Neural crest cell (in vitro differentiated cells): Measurements from ENCODE around the gene GALNT18. TPM values are rescaled to one million over a fixed set of nuclear protein-coding genes. Genes with fewer than 3 reads are reported as not detected.

Experiments used
- DNase-seq: peaks from one replicate; pipeline ENCODE4 v3.0.0; 2021; ENCODE audit warnings: low read depth, mixed read lengths, low spot score
- H3K27ac Mint-ChIP-seq: one replicate; pipeline ENCODE4 v1.8.0; 2021; ENCODE audit warnings: mild to moderate bottlenecking, mixed read lengths; ENCODE audit not compliant: unreplicated experiment
- H3K27me3 Mint-ChIP-seq: 2 replicates; pipeline ENCODE4 v1.8.0; 2021; ENCODE audit warnings: low read depth, mild to moderate bottlenecking, mixed read lengths
- H3K36me3 Mint-ChIP-seq: 2 replicates; pipeline ENCODE4 v1.8.0; 2021; ENCODE audit warnings: low read depth, mild to moderate bottlenecking, mixed read lengths
- H3K4me1 Mint-ChIP-seq: 2 replicates; pipeline ENCODE4 v1.8.0; 2021; ENCODE audit warnings: mixed read lengths
- H3K4me3 Mint-ChIP-seq: one replicate; pipeline ENCODE4 v1.8.0; 2021; ENCODE audit warnings: mild to moderate bottlenecking, mixed read lengths
- H3K9me3 Mint-ChIP-seq: 2 replicates; pipeline ENCODE4 v1.8.0; 2021; ENCODE audit warnings: mixed read lengths
- total RNA-seq: library from RNA; stranded (reverse); gene quantifications from 2 replicates; pipeline ENCODE4 v1.2.1, GENCODE V29; 2021
- TF ChIP-seq, protein P1 (sequence below): fragments of 200-600 bp; sonication (generic); conservative IDR thresholded peaks from 2 replicates; pipeline ENCODE4 v1.5.0; 2021; ENCODE audit warnings: antibody characterized with exemption, mild to moderate bottlenecking

GALNT18 gene
- total RNA-seq, 1 donor from 2014 or later, result 2.8 TPM

DNA sequence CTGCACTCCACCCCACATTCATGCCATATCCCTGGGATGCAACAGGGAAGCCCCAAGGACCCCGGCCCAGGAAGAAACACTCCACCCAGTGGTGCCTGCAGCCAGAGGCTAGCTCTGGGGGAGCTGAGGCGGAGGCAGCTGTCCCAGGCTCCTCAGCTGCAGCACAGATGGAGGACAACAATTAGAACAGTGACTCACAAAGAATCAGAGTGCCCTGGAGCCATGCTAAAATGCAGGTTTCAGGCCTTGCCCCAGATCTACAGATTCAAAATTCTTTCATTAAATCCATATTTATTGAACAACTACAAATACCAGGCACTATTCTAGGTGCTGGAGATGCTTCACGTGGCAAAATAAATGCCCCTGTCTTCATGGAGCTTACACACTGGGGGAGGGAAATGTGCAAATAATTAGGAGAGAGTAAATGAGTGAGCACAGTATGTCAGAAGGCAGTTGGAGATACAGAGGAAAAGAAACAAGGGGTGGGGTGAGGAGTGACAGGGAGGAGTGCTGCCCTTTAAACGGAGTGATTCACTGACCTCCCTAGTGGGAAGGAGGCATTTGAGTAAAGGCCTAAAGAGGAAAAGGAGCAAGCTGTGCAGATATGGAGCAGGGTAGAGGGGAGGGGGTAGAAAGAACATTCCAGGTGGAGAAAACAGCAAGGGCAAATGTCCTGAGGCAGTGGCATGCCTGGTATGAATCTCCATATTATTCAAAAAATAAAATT is 195.4 kb downstream of the GALNT18 start:
- Mint-ChIP-seq H3K27me3 (no peaks in the 10 kb centered on the region), H3K4me1 (peaks cover 9% of the 10 kb centered on the region), H3K36me3 (no peaks in the 10 kb centered on the region), H3K4me3 (no peak overlapping the region), H3K27ac (no peak overlapping the region), H3K9me3 (no peaks in the 10 kb centered on the region)
- TF ChIP-seq, protein P1, sequence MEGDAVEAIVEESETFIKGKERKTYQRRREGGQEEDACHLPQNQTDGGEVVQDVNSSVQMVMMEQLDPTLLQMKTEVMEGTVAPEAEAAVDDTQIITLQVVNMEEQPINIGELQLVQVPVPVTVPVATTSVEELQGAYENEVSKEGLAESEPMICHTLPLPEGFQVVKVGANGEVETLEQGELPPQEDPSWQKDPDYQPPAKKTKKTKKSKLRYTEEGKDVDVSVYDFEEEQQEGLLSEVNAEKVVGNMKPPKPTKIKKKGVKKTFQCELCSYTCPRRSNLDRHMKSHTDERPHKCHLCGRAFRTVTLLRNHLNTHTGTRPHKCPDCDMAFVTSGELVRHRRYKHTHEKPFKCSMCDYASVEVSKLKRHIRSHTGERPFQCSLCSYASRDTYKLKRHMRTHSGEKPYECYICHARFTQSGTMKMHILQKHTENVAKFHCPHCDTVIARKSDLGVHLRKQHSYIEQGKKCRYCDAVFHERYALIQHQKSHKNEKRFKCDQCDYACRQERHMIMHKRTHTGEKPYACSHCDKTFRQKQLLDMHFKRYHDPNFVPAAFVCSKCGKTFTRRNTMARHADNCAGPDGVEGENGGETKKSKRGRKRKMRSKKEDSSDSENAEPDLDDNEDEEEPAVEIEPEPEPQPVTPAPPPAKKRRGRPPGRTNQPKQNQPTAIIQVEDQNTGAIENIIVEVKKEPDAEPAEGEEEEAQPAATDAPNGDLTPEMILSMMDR, result no peak
- DNase-seq, result no peak

DNA sequence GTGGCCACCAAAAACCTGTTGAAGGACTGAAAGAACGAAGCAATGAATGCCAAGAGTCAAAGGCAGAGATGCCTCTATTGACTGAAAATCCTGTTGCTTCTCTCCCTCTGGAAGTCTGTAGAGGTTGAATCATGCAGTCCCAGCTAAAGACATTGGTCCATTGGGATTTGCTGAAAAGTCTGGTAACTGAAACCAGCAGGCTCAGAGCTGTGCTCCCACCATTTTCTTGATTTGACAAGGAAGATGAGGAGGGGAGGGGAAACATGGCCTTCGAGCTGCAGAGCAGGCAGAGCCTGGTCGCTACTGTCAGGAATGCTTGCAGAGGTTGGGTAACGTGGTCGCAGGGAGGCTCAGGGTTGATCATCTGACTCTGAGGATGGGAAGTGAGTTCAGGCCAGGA is 196.0 kb downstream of the GALNT18 start:
- H3K9me3 Mint-ChIP-seq, result no peaks in the 10 kb centered on the region
- TF ChIP-seq, protein P1, result no peak
- DNase-seq, result no peak
- H3K36me3 Mint-ChIP-seq, result no peaks in the 10 kb centered on the region
- peaks cover 9% of the 10 kb centered on the region for H3K4me1 Mint-ChIP-seq
- H3K4me3 Mint-ChIP-seq, result no peak overlapping the region
- no peak overlapping the region for H3K27ac Mint-ChIP-seq
- no peaks in the 10 kb centered on the region for H3K27me3 Mint-ChIP-seq

DNA sequence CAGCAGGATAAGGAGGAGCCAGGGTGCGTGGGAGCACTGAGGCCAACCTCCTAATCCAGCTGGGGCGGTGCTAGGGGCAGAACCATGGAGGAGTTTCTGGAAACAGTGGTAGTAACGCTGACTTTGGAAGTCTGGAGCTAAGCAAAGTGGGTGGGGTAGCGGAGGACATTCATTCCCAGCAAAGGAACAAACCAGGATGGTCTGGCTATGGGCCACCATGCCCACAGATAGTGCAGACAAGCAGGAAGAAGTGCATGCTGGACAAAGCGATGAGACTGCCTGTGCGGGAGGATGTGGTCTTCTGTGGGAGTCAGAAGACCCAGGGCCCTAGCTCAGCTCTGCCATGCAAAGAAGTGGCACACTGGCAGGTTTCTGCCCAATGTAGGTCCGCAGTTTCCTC is 197.1 kb downstream of the GALNT18 start:
- no peaks in the 10 kb centered on the region for H3K9me3 Mint-ChIP-seq
- no peak overlapping the region for H3K27ac Mint-ChIP-seq
- TF ChIP-seq, protein P1, result no peak
- DNase-seq, result no peak
- no peaks in the 10 kb centered on the region for H3K27me3 Mint-ChIP-seq
- no peak overlapping the region for H3K4me3 Mint-ChIP-seq
- H3K4me1 Mint-ChIP-seq, result peaks cover 9% of the 10 kb centered on the region
- H3K36me3 Mint-ChIP-seq, result no peaks in the 10 kb centered on the region

DNA sequence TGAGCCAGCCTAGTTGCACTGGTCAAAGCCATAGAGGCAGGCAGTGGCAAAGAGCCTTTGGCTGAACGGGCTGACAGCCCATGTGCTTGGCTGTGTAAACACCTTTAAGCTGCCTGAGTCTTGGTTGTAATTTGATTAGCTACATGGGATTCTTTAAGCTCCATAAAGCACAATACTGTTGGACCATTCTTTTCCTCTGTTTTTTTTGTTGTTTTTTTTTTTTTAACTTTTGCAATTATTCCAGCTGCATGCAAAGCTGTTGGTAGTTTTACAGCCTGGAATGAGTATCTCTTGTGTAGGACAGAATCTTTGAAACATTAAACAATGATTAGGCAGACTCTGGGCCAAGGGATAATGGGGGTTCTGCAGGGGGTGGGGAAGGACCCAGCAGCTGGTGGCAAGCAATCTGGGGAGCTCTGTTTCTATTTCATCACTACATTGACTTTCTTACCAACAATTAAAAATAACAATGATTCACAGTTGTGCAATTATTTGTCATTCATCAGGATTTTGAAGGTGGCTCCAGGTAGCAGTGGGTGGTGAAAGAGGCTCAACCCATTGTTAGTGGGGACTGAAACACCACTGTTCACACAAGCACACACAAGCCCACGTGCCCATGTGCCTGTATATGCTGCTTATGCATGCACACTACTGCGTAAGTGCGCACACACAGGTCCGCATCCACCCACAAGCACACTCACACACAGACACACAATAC is 199.2 kb downstream of the GALNT18 start:
- Mint-ChIP-seq H3K4me1 (peaks cover 3% of the 10 kb centered on the region), H3K27ac (peak overlapping the region; percentile 35), H3K9me3 (no peaks in the 10 kb centered on the region), H3K36me3 (no peaks in the 10 kb centered on the region), H3K4me3 (no peak overlapping the region), H3K27me3 (no peaks in the 10 kb centered on the region)
- TF ChIP-seq, protein P1, result no peak
- no peak for DNase-seq

DNA sequence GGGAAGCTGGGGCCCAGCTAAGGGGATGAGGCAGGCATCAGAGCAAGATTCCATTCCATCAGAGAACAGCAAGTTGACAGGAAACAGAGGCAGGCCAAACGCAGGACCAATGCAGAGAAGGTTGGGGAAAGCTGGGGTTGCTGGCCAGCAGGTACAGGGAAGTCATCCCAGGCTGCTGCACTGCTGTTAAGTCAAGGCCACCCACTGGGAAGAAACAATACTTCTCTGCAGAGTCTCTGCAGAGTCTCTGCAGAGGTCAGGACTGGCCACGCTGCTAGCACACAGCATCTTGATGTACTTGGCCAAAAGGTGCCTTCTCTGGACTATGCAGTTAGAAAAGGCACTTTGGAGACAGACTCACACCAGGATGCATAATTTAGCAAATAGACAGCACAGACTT is 200.3 kb downstream of the GALNT18 start:
- no peaks in the 10 kb centered on the region for H3K9me3 Mint-ChIP-seq
- no peaks in the 10 kb centered on the region for H3K27me3 Mint-ChIP-seq
- no peak overlapping the region for H3K4me3 Mint-ChIP-seq
- H3K27ac Mint-ChIP-seq, result no peak overlapping the region
- H3K36me3 Mint-ChIP-seq, result no peaks in the 10 kb centered on the region
- no peak for DNase-seq
- TF ChIP-seq, protein P1, result no peak
- peaks cover 3% of the 10 kb centered on the region for H3K4me1 Mint-ChIP-seq
